Activated CD8-positive, alpha-beta T cell treated with anti-CD3 and anti-CD28 coated beads, Interleukin-2, amount 10 ng/mL, durations not matched to agents 7 days and 5 days (primary cell): ENCODE data around the gene LCN15. TPM values are rescaled to one million over a fixed set of nuclear protein-coding genes. Genes with fewer than 3 reads are reported as not detected.
A peak's percentile ranks its signal among the peaks of the same experiment; 100 is the strongest.
"Not testable (repeated sequence)": the region's sequence is repeated elsewhere in the genome, so short reads cannot be mapped to it uniquely, and the experiment has no call there.

Experiments used
- ATAC-seq: fragments of 150-1000 bp; cut with Tn5 transposase; one replicate; pipeline ENCODE4 v1.10.0; 2021; ENCODE audit warnings: moderate library complexity
- CTCF ChIA-PET: fragments of 350-600 bp; sonication (Branson Sonifier 250); formaldehyde crosslinking; loops from one replicate; lab custom pipeline; 2021; ENCODE audit warnings: antibody characterized with exemption; lab: Charles Lee
- POLR2A ChIA-PET: fragments of 350-600 bp; sonication (Branson Sonifier 250); formaldehyde crosslinking; loops from one replicate; lab custom pipeline; 2021; ENCODE audit warnings: antibody characterized with exemption; lab: Charles Lee
- DNase-seq: peaks from one replicate; pipeline ENCODE4 v3.0.0-alpha.2; 2020
- H3K27ac Mint-ChIP-seq: one replicate; pipeline ENCODE4 v1.8.0; 2021; ENCODE audit warnings: mild to moderate bottlenecking, mixed read lengths
- H3K27me3 Mint-ChIP-seq: one replicate; pipeline ENCODE4 v1.8.0; 2021; ENCODE audit warnings: low read depth, mixed read lengths
- H3K36me3 Mint-ChIP-seq: one replicate; pipeline ENCODE4 v1.8.0; 2021; ENCODE audit warnings: low read depth, mixed read lengths
- H3K4me1 Mint-ChIP-seq: one replicate; pipeline ENCODE4 v1.8.0; 2021; ENCODE audit warnings: low read depth, mixed read lengths
- H3K4me3 Mint-ChIP-seq: one replicate; pipeline ENCODE4 v1.8.0; 2021; ENCODE audit warnings: mild to moderate bottlenecking, mixed read lengths
- H3K9me3 Mint-ChIP-seq: one replicate; pipeline ENCODE4 v1.8.0; 2022; ENCODE audit warnings: mixed read lengths; ENCODE audit not compliant: insufficient read depth
- microRNA-seq: library from miRNA; unstranded; fragments of <30 nt; microRNA quantifications from one replicate; pipeline ENCODE4 v1.2.0, GENCODE V29; 2022
- total RNA-seq, 2 experiments: library from RNA; stranded (reverse); gene quantifications; one replicate each; pipeline ENCODE4 v1.2.3, GENCODE V29; 2021

The LCN15 gene
- total RNA-seq, 2 experiments from 2014 or later = not detected

DNA sequence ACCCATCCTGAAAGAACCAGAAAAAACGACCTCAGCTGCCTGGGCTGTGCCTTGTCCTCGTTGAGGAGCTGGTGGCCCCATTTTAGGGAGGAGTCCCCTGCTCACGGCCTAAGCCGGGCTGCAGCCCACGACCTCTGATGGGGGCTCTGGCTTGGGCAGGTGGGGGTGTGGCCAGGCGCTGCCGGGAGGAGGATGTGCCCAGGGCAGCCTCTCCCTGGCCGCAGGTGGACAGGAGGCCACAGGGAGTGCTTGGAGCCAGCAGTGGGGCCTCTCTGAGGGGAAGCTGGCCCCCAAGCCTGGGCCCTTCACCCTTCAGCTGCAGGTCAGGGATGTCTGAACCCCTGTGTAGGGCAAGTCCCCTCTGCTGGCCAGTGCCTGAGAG, 49.4 kb downstream of the LCN15 start:
- ATAC-seq = no peak
- Mint-ChIP-seq H3K4me3 (no peak overlapping the region), H3K4me1 (peaks cover 12% of the 10 kb centered on the region), H3K27ac (no peak overlapping the region), H3K36me3 (no peaks in the 10 kb centered on the region), H3K27me3 (peaks cover 27% of the 10 kb centered on the region), H3K9me3 (no peaks in the 10 kb centered on the region)
- ChIA-PET CTCF (no interaction called here), POLR2A (interaction anchor here (7.5 kb wide), 1 partner anchor 12 kb away, joined by 53 read pairs; no protein-coding TSS in a partner anchor)
- no peak for DNase-seq

DNA sequence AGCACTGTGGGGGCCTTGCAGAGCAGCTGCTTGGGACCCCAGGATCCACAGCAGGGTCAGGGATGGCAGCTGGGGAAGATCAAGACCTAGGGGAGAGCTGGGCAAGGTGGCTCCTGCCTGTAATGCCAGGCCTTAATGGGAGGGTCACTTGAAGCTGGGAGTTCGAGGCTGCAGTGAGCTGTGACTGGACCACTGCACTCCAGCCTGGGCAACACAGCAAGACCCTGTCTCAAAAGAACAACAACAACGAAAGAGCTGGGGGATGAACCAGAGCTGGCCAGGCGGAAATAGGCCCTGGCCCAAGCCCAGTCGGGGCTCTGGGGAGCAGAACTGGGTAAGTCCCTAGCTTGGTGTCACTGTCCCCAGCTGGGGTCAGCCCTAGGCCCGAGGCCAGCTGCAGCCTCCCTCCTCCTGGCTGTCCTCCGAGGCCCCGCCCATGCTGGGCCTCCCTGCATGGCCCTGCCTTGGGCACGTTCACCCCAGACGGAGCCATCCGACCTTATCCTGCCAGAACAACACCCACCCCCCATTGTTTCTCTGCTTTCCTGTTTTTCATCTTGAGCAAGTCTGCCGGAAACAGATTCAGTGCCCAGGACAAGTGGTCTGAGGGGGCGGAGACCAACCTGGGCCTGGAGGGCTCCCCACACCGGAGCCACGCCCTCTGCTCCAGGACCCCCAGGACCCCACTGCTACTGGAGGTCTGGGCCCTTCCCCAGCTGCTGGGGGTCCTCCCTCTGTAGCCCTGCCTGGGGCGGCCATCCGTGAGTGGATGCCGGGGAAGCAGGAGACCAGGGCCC, 50.0 kb downstream of the LCN15 start:
- POLR2A ChIA-PET = interaction anchor here (0.6 to 7.5 kb wide), 3 partner anchors 8 to 549 kb away, joined by 3 to 53 read pairs (median 3); no protein-coding TSS in a partner anchor
- CTCF ChIA-PET = interaction anchor here (1.9 kb wide), 1 partner anchor 13 kb away, joined by 5 read pairs; no protein-coding TSS in a partner anchor
- no peak overlapping the region for H3K27ac Mint-ChIP-seq
- ATAC-seq = no peak
- peaks cover 11% of the 10 kb centered on the region for H3K4me1 Mint-ChIP-seq
- H3K27me3 Mint-ChIP-seq = peaks cover 27% of the 10 kb centered on the region
- no peaks in the 10 kb centered on the region for H3K9me3 Mint-ChIP-seq
- no peak overlapping the region for H3K4me3 Mint-ChIP-seq
- DNase-seq = no peak
- H3K36me3 Mint-ChIP-seq = no peaks in the 10 kb centered on the region

DNA sequence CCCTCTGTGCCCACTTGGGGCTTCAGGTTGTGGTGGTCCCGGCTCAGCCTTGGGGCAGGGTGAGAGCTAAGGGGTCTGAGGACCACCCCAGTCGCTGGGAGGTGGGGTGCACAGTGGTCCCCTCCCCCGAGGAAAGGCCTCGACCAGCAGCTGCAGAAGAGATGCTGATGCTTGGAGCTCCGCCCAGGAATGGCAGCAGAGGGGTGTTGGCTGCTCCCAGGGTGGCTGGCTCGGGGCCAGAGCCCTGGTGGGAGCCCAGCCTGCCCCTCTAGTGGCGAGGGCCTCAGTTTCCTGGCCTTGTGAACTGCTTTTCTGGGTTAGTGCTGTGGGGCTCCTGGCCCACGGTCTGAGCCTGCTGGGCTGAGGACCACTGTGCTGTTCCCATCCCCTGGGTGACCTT, 50.8 kb downstream of the LCN15 start:
- ATAC-seq (no peak), DNase-seq (no peak)
- Mint-ChIP-seq H3K36me3 (no peaks in the 10 kb centered on the region), H3K4me3 (no peak overlapping the region), H3K4me1 (peaks cover 6% of the 10 kb centered on the region), H3K27me3 (peaks cover 29% of the 10 kb centered on the region), H3K27ac (no peak overlapping the region), H3K9me3 (no peaks in the 10 kb centered on the region)
- ChIA-PET CTCF (interaction anchor here (1.9 kb wide), 1 partner anchor 14 kb away, joined by 5 read pairs; no protein-coding TSS in a partner anchor), POLR2A (interaction anchor here (0.7 to 7.5 kb wide), 3 partner anchors 9 to 322 kb away, joined by 3 to 53 read pairs (median 3); no protein-coding TSS in a partner anchor)

DNA sequence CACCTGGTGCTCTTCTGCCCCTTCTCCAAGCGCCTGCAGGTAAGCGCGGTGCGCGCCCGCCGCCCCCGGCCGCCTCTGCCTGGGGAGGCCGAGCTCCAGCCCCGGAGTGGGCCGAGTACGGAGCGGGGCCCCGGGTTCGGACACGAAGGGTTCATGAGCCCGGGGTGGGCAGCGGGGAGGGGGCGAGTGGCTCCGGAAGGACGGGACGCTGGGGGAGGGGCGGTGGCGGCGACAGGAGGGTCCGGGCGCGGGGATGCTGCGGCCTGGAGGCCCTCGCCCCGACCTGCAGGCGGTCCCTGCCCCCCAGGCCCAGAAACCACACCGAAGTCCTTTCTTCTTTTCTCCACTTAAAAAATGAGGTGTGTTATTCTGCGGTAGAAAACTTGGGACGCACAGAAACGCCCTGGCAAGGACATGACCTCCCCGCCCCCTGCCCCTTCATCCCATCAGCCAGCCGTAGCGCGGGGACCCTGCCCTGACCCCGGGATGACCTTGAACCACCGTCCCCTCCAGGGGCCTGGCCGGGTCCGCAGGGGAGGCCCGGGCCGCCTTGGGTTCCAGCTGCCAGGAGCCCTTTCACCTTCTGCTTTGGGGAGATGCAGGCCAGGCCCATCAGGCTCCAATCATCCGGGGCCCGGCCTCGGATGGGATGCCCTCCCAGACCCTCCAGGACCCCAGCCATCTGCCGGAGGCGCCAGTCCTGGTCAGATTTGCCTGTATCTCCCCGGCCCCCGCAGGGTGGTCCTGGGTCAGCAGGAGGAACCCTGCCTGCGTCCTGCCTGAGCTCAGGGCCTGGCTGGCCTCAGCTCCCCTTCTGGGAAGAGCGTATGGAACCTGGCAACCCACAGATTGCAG, 51.4 kb downstream of the LCN15 start:
- Mint-ChIP-seq H3K27ac (no peak overlapping the region), H3K9me3 (no peaks in the 10 kb centered on the region), H3K4me1 (peaks cover 4% of the 10 kb centered on the region), H3K27me3 (peaks cover 29% of the 10 kb centered on the region), H3K4me3 (no peak overlapping the region), H3K36me3 (no peaks in the 10 kb centered on the region)
- DNase-seq (no peak), ATAC-seq (no peak)
- POLR2A ChIA-PET = interaction anchor here (0.7 to 7.5 kb wide), 2 partner anchors 14 to 323 kb away, joined by 3 to 53 read pairs; no protein-coding TSS in a partner anchor
- CTCF ChIA-PET = interaction anchor here (1.9 kb wide), 1 partner anchor 14 kb away, joined by 5 read pairs; no protein-coding TSS in a partner anchor

DNA sequence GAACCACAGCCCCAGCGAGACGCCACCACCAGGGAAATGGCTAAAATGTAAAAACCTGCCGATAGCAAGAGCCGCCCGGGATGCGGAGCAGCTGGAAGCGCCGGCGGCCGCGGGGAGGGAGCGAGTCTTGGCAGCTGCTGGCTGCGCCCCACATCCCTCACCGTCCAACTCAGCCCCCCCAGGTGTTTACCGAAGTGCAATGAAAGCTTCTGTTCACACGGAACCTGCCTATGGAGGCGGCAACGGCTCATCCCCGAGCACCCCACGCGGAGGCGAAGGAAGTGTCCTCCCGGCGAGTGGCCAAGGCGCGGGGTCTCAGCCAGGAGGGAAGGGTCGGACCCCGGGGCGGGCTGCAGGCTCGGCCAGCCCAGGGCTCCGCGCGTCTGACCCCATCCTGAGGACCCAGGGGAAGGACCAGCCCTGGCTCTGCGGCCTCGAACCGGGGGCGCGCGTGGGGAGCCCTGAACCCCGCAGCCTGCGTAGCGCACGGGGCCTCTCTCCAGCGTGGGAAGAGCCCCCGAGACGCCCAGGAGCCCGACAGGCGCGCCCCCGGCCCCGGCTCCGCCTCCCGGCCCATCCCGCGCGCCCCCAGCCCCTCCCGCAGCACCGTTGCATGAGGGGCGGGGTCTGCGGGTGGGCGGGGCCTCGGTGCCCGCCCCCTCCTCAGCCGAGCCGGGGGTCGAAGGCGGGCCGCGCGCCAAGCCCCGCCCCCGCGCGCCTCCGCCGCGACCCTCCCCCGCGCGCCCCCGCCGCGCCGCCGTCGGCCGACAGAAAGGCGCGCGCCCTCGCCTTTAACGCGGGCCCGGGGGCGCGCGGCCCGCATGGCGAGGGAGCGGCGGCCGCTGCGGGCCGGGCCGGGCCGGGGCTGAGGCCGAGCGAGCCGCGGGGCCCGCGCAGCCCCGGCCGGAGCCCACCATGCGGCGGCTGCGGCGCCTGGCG, 52.3 kb downstream of the LCN15 start, which contains the start of gene DIPK1B:
Gene DIPK1B, plus strand, starts transcription at position 822 of the 939 bp plus-strand sequence. Its CDS starts 94 bp downstream, at position 916.
- no peaks in the 10 kb centered on the region for H3K36me3 Mint-ChIP-seq
- peaks cover 32% of the 10 kb centered on the region for H3K27me3 Mint-ChIP-seq
- no peak for DNase-seq
- no peak within 1 kb of the TSS for H3K27ac Mint-ChIP-seq
- ATAC-seq = peak; percentile 26
- CTCF ChIA-PET = interaction anchor here (1.0 kb wide), 1 partner anchor 10 kb away, joined by 3 read pairs; no protein-coding TSS in a partner anchor
- H3K9me3 Mint-ChIP-seq = no peaks in the 10 kb centered on the region
- peaks cover 4% of the 10 kb centered on the region for H3K4me1 Mint-ChIP-seq
- POLR2A ChIA-PET = no interaction called here
- peak within 1 kb of the TSS; percentile 15 for H3K4me3 Mint-ChIP-seq

DNA sequence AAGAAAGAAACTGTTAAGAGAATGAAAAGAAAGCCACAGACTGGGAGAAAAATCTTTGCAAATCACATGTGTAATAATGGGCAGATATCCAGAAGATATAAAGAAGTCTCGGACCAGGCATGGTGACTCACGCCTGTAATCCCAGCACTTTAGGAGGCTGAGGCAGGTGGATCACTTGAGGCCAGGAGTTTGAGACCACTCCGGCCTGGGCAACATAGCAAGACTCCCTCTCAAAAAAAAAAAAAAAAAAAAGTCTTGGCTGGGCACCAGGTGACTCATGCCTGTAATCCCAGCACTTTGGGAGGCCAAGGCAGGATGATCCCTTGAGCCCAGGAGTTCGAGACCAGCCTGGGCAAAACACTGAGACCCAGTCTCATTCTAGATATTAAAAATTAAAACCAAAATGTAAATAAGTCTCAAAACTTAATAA, 53.1 kb downstream of the LCN15 start:
- H3K4me3 Mint-ChIP-seq, POLR2A ChIA-PET: not testable (repeated sequence)
- CTCF ChIA-PET = interaction anchor here (1.0 kb wide), 1 partner anchor 9 kb away, joined by 3 read pairs; no protein-coding TSS in a partner anchor

DNA sequence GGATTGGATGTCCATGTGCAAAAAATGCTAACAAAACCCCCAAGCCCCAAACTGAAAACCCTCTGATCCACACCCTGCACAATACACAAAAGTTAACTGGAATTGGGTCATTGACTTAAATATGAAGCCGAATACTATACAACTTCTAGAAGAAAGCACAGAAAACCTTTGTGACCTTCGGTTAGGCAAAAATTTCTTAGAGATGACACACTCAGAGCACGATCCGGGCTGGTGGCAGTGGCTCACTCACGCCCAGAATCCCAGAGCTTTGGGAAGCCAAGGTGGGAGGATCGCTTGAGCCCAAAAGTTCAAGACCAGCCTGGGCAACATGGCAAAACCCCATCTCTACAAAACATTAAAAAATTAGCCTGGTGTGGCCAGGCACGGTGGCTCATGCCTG, 53.8 kb downstream of the LCN15 start:
- ChIA-PET POLR2A (no interaction called here), CTCF (no interaction called here)
- Mint-ChIP-seq H3K9me3 (no peaks in the 10 kb centered on the region), H3K36me3 (no peaks in the 10 kb centered on the region), H3K4me1 (peaks cover 4% of the 10 kb centered on the region), H3K27me3 (peaks cover 38% of the 10 kb centered on the region), H3K4me3 (no peak overlapping the region), H3K27ac (no peak overlapping the region)
- DNase-seq (no peak), ATAC-seq (no peak)

More for the DNA sequence above, 53.1 kb downstream of the LCN15 start:
- not testable (repeated sequence) for H3K4me1 Mint-ChIP-seq, H3K36me3 Mint-ChIP-seq, H3K27ac Mint-ChIP-seq, ATAC-seq, DNase-seq, H3K9me3 Mint-ChIP-seq
- H3K27me3 Mint-ChIP-seq = peaks cover 34% of the 10 kb centered on the region

Small RNA genes lying within 50 kb of the gene (microRNA-seq; reads per million reads assigned to microRNA genes)
- not detected for gene MIR6722

Other genes with a start within 250 kb of the LCN15 start
- gene NOTCH1, start 218.5 kb downstream of the LCN15 start, total RNA-seq = 10 to 100 TPM; 86.6 to 94.1 TPM
- 1 to 10 TPM; 1.9 TPM for gene EGFL7, start 101.6 kb downstream of the LCN15 start, total RNA-seq
- 10 to 100 TPM; 32.7 to 33.7 TPM for gene AGPAT2, start 77.1 kb downstream of the LCN15 start, total RNA-seq
- gene DIPK1B, start 51.9 kb downstream of the LCN15 start, total RNA-seq = under 1 TPM in 1 of 2 experiments, not detected in 1; 0.16 TPM
- 1 to 10 TPM; 1.8 to 2.4 TPM for gene LCN10, start 21.6 kb downstream of the LCN15 start, total RNA-seq
- not detected for gene LCN6, start 16.0 kb downstream of the LCN15 start, total RNA-seq
- not detected for gene LCN8, start 6.3 kb downstream of the LCN15 start, total RNA-seq
- 10 to 100 TPM; 39.9 to 43.2 TPM for gene TMEM141, start 26.8 kb upstream of the LCN15 start, total RNA-seq
- gene CCDC183, start 31.8 kb upstream of the LCN15 start, total RNA-seq = under 1 TPM; 0.26 to 0.44 TPM
- gene RABL6, start 43.4 kb upstream of the LCN15 start, total RNA-seq = 100 to 1,000 TPM; 117 to 118 TPM
- 1 to 10 TPM; 5.3 to 5.6 TPM for gene AJM1, start 78.0 kb upstream of the LCN15 start, total RNA-seq
- 100 to 1,000 TPM; 108 to 119 TPM for gene PHPT1, start 84.9 kb upstream of the LCN15 start, total RNA-seq
- 10 to 100 TPM; 14.7 to 15.8 TPM for gene MAMDC4, start 87.8 kb upstream of the LCN15 start, total RNA-seq
- gene EDF1, start 101.8 kb upstream of the LCN15 start, total RNA-seq = 100 to 1,000 TPM; 279 to 310 TPM
- gene TRAF2, start 122.0 kb upstream of the LCN15 start, total RNA-seq = 10 to 100 TPM; 48.5 to 57.2 TPM
- gene FBXW5, start 180.2 kb upstream of the LCN15 start, total RNA-seq = 100 to 1,000 TPM; 103 to 104 TPM
- 1 to 10 TPM; 1.4 to 1.5 TPM for gene C8G, start 180.7 kb upstream of the LCN15 start, total RNA-seq
- gene LCN12, start 187.8 kb upstream of the LCN15 start, total RNA-seq = 1 to 10 TPM; 1.0 to 1.7 TPM
- 1 to 10 TPM; 1.2 to 1.4 TPM for gene PTGDS, start 213.0 kb upstream of the LCN15 start, total RNA-seq
- not detected for gene LCNL1, start 218.5 kb upstream of the LCN15 start, total RNA-seq
- gene PAXX, start 227.9 kb upstream of the LCN15 start, total RNA-seq = 10 to 100 TPM; 80.6 to 85.2 TPM
- 1 to 10 TPM; 3.6 to 4.8 TPM for gene CLIC3, start 232.1 kb upstream of the LCN15 start, total RNA-seq